CD4-positive, alpha-beta memory T cell (primary cell): ENCODE measurements around the gene ALG11. TPM values are rescaled to one million over a fixed set of nuclear protein-coding genes. Genes with fewer than 3 reads are reported as not detected.

Experiments used
- CTCF ChIA-PET: fragments of 350-600 bp; sonication (Branson Sonifier 250); formaldehyde crosslinking; loops from one replicate; lab custom pipeline; 2021; ENCODE audit warnings: inconsistent platforms; ENCODE audit not compliant: partially characterized antibody; lab: Charles Lee
- POLR2A ChIA-PET: fragments of 350-600 bp; sonication (Branson Sonifier 250); formaldehyde crosslinking; loops from one replicate; lab custom pipeline; 2021; ENCODE audit not compliant: partially characterized antibody; lab: Charles Lee
- DNase-seq, 5 donors: peaks; one replicate each; pipeline versions ENCODE4 v3.0.0 to v3.0.0-alpha.2; 2020 to 2022; ENCODE audit warnings: mixed read lengths in 1 of 5
- H3K27ac ChIP-seq: one replicate; pipeline ENCODE4 v1.7.0; 2013; ENCODE audit warnings: low read depth, low read length
- H3K27me3 ChIP-seq: 2 replicates; pipeline ENCODE4 v1.7.0; 2013; ENCODE audit warnings: mild to moderate bottlenecking, low read length, moderate library complexity; ENCODE audit not compliant: insufficient read depth
- H3K36me3 ChIP-seq: 2 replicates; pipeline ENCODE4 v1.7.0; 2013; ENCODE audit warnings: mild to moderate bottlenecking, low read length, moderate library complexity; ENCODE audit not compliant: insufficient read depth
- H3K4me1 ChIP-seq: 2 replicates; pipeline ENCODE4 v1.7.0; 2013; ENCODE audit warnings: mild to moderate bottlenecking, low read length, moderate library complexity; ENCODE audit not compliant: insufficient read depth
- H3K4me3 ChIP-seq, 2 donors: one replicate each; pipeline ENCODE4 v1.7.0; 2013; ENCODE audit warnings: low read length in 2 of 2, mild to moderate bottlenecking in 1 of 2
- H3K9me3 ChIP-seq, 2 donors: one replicate each; pipeline ENCODE4 v1.7.0; 2013; ENCODE audit warnings: low read length in 2 of 2, control low read depth in 1 of 2; ENCODE audit not compliant: control insufficient read depth in 1 of 2
- H3K27ac Mint-ChIP-seq, 7 donors: one replicate each; pipeline ENCODE4 v1.8.0; 2020 to 2021; ENCODE audit warnings: mixed read lengths in 7 of 7, mild to moderate bottlenecking in 6 of 7, inconsistent platforms in 3 of 7, moderate library complexity in 3 of 7
- H3K27me3 Mint-ChIP-seq, 2 donors: one replicate each; pipeline ENCODE4 v1.8.0; 2020 to 2021; ENCODE audit warnings: mixed read lengths in 2 of 2
- H3K36me3 Mint-ChIP-seq, 2 donors: one replicate each; pipeline ENCODE4 v1.8.0; 2020 to 2021; ENCODE audit warnings: mixed read lengths in 2 of 2, inconsistent platforms in 1 of 2, mild to moderate bottlenecking in 1 of 2
- H3K4me1 Mint-ChIP-seq, 4 donors: one replicate each; pipeline ENCODE4 v1.8.0; 2020 to 2021; ENCODE audit warnings: mixed read lengths in 4 of 4, mild to moderate bottlenecking in 1 of 4
- H3K4me3 Mint-ChIP-seq, 8 donors: one replicate each; pipeline ENCODE4 v1.8.0; 2020 to 2021; ENCODE audit warnings: mixed read lengths in 8 of 8, mild to moderate bottlenecking in 7 of 8, moderate library complexity in 6 of 8, inconsistent platforms in 3 of 8
- H3K9me3 Mint-ChIP-seq, 8 donors: one replicate each; pipeline ENCODE4 v1.8.0; 2020 to 2021; ENCODE audit warnings: mixed read lengths in 8 of 8, mild to moderate bottlenecking in 5 of 8, inconsistent platforms in 3 of 8, moderate library complexity in 1 of 8
- intact Hi-C: fragments of 100-400 bp; cut with micrococcal nuclease; formaldehyde crosslinking; loops from one replicate; pipeline ENCODE4 v1.15.1; 2023
- polyA plus RNA-seq, 2 donors: library from polyadenylated mRNA; unstranded; fragments of 300-500 nt; fragmentation: Illumina TruSeq; gene quantifications; one replicate each; pipeline ENCODE4 v1.2.3, GENCODE V29; 2021
- total RNA-seq, 2 experiments: library from RNA; stranded (reverse); gene quantifications; one replicate each; pipeline ENCODE4 v1.2.3, GENCODE V29; 2021

Gene ALG11, protein sequence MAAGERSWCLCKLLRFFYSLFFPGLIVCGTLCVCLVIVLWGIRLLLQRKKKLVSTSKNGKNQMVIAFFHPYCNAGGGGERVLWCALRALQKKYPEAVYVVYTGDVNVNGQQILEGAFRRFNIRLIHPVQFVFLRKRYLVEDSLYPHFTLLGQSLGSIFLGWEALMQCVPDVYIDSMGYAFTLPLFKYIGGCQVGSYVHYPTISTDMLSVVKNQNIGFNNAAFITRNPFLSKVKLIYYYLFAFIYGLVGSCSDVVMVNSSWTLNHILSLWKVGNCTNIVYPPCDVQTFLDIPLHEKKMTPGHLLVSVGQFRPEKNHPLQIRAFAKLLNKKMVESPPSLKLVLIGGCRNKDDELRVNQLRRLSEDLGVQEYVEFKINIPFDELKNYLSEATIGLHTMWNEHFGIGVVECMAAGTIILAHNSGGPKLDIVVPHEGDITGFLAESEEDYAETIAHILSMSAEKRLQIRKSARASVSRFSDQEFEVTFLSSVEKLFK
- total RNA-seq, result 10 to 100 TPM; 37.2 to 42.2 TPM
- 10 to 100 TPM; 23.3 to 25.8 TPM for polyA plus RNA-seq

DNA sequence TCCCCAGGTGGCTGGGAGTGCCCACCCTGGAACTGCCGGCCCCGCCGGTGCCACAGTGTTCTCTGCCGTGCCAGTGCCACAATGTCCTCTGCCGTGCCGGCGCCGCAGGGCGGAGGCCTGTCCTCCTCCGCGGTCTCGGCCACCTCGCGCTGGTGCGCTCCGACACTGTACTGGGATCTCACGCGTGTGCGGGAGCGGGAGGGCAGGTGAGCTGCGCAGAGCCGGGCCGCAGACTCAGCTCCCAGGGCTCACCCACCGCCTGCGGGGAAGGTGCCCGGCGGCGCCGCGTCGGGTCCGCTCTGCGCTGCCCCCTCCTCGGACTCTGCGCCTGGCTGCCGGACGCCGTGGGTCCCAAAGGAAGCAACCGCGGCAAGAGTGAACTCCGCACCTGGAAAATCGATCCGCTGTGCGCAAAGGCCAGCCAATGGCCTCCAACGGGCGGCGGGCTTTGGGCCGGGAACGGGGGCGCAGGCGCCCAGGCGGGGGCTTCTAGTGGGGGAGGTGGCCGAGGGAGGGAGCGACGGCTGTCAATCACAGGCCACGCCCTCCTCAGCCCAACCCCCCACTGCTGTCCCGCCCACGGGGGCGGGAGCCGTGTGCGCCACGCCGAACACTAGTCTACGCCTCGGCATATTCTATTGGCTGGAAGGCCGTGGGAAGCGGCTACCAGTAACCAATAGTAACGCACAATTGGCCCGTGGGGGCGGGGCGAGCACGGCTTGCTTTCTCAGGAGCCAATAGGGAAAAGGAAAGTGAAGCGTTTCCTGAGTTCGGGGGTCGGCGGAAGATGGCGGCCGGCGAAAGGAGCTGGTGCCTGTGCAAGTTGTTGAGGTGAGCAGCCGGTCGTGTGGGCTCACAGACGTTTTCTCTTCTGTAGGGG is at the start of gene ALG11:
Gene ALG11 (plus strand): TSS at position 767 of the 880 bp plus-strand sequence. CDS start 21 bp downstream, at position 788.
- POLR2A ChIA-PET, result interaction anchor here (1.0 to 2.7 kb wide), 9 partner anchors 9 to 640 kb away, joined by 3 to 18 read pairs (median 5); partner anchors contain the start of genes INTS6, NEK3 and SUGT1
- DNase-seq, result peak; percentile 99
- Histone ChIP-seq H3K4me1 (peaks cover 22% of the 10 kb centered on the region), H3K27ac (peak within 1 kb of the TSS; percentile 52), H3K9me3 (no peaks in the 10 kb centered on the region), H3K27me3 (peaks cover 8% of the 10 kb centered on the region), H3K36me3 (no peaks in the 10 kb centered on the region), H3K4me3 (peak within 1 kb of the TSS; percentile 71 to 92)
- intact Hi-C loops, result loop anchor here (1.0 to 5.0 kb wide), 11 partner anchors 70 to 640 kb away; partner anchors contain the start of genes CKAP2, INTS6, NEK3 and SUGT1
- H3K36me3 Mint-ChIP-seq, result peaks cover 11 to 20% of the 10 kb centered on the region in 2 donors
- no peaks in the 10 kb centered on the region for H3K9me3 Mint-ChIP-seq
- H3K27ac Mint-ChIP-seq, result peak within 1 kb of the TSS; percentile 87 to 98 (median 97)
- H3K4me1 Mint-ChIP-seq, result peaks cover 14 to 44% (median 23%) of the 10 kb centered on the region in 4 donors
- CTCF ChIA-PET, result interaction anchor here (1.4 to 4.0 kb wide), 4 partner anchors 11 to 173 kb away, joined by 3 to 42 read pairs (median 6); partner anchors contain the start of gene NEK5
- peak within 1 kb of the TSS; percentile 96 to 100 (median 100) for H3K4me3 Mint-ChIP-seq
- peaks cover 4 to 24% of the 10 kb centered on the region in 2 donors for H3K27me3 Mint-ChIP-seq

DNA sequence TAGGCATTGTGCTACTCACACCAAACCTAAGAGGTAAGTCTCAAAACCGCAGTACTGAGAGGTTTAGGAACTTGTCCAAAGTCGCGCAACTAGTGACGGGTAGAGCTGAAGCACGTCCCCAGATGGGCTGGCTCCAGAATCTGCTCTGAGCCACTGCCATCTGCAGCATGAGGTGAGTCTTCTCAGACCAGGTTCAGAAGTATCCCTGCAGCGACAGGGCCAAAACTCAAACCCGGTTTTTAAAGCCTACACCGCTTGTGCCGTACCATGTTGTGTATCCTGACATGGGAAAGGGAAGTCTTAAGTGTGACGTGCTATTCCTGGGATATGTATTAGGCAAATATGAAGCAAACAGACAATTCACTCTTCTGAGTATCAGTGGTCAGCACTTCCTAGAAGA is 46.0 kb upstream of the ALG11 start:
- Histone ChIP-seq H3K4me3 (no peak overlapping the region), H3K9me3 (no peaks in the 10 kb centered on the region), H3K27me3 (no peaks in the 10 kb centered on the region), H3K27ac (no peak overlapping the region), H3K36me3 (no peaks in the 10 kb centered on the region), H3K4me1 (peaks cover 40% of the 10 kb centered on the region)
- Mint-ChIP-seq H3K4me3 (peak overlapping the region in 3 of 8 donors; percentile 56 to 72 (median 57)), H3K27me3 (peaks cover 2 to 3% of the 10 kb centered on the region in 2 donors), H3K27ac (peak overlapping the region in 2 of 7 donors; percentile 54 to 68), H3K9me3 (peaks cover 0 to 1% (median 0%) of the 10 kb centered on the region in 8 donors), H3K36me3 (no peaks in the 10 kb centered on the region), H3K4me1 (peaks cover 23 to 54% (median 42%) of the 10 kb centered on the region in 4 donors)
- POLR2A ChIA-PET, result no interaction called here
- DNase-seq, result no peak
- intact Hi-C loops, result no loop called here
- CTCF ChIA-PET, result no interaction called here

DNA sequence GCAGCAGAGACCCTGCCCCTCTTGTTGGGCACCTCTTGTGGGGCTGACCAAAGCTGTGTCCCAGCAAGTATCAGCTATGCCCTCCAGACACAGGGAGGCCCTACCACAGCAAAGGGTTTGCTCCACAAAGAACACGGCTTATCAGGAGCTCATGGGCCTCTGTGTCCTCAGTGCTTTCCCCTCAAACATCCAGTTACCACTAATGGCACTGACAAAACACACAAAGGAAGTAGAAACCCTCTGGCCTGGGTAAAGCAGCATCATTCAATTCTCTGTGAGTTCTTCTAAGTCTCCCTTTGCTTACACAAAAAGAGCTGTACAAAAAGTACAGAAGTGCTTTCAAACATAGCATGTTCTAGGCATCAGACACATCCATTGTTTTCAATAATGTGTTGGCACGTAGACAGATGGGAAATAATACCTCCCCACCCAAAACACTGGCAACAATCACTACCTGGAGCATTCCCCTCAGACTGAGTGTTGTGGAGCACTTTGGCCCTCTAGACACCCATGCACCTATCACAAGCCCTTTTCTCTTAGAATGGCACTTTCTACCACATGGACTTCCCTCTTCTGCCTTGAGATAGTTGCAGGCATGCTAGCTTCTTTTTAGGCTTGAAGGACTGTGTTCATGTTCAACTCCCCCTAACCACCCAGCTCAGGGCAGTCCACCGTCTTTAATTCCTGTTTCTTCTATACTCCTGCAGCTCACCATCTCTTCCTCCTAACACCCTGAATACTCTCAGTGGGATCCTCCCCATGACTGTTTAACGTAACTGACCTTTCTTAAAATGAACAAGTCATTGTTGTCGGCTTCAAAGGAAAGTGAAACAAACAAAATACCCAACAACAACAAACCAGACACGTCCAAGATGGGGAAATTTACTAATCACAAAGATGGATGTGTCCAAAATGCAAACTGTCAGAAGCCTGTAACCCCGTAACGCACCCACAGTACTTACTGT is 44.4 kb upstream of the ALG11 start:
- Mint-ChIP-seq H3K9me3 (peaks cover 0 to 1% (median 0%) of the 10 kb centered on the region in 8 donors), H3K4me3 (peak overlapping the region in 6 of 8 donors; percentile 3 to 64 (median 28)), H3K36me3 (no peaks in the 10 kb centered on the region), H3K27me3 (peaks cover 2% of the 10 kb centered on the region in 2 donors), H3K27ac (peak overlapping the region in 5 of 7 donors; percentile 3 to 76 (median 58)), H3K4me1 (peaks cover 23 to 54% (median 43%) of the 10 kb centered on the region in 4 donors)
- Histone ChIP-seq H3K4me1 (peaks cover 40% of the 10 kb centered on the region), H3K4me3 (no peak overlapping the region), H3K9me3 (no peaks in the 10 kb centered on the region), H3K36me3 (no peaks in the 10 kb centered on the region), H3K27ac (no peak overlapping the region), H3K27me3 (no peaks in the 10 kb centered on the region)
- intact Hi-C loops, result no loop called here
- POLR2A ChIA-PET, result no interaction called here
- CTCF ChIA-PET, result interaction anchor here (1.0 kb wide), 1 partner anchor 12 kb away, joined by 3 read pairs; no protein-coding TSS in a partner anchor
- DNase-seq, result no peak

DNA sequence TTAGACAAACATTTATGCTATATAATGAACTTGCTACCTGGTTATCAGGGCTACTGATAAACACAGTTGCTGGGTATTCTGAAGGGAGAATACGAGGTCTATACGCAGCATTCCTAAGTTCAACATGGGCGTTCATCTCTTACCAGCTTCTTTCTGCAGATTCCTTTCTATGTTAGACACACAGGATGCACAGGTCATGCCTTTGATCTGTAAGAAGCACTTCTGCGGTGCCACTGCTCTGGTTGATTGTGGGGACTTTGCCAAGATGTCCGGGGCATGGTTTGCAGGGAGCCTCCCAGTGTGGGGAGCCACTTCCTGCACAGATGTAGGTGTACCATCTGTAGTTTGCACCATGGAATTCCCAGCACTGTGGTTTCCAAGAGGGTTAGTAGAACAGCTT is 41.8 kb upstream of the ALG11 start:
- POLR2A ChIA-PET, result no interaction called here
- intact Hi-C loops, result no loop called here
- H3K4me3 Mint-ChIP-seq, result peak overlapping the region in 7 of 8 donors; percentile 22 to 78 (median 69)
- H3K4me1 Mint-ChIP-seq, result peaks cover 23 to 52% (median 43%) of the 10 kb centered on the region in 4 donors
- CTCF ChIA-PET, result interaction anchor here (2.3 kb wide), 1 partner anchor 30 kb away, joined by 9 read pairs; no protein-coding TSS in a partner anchor
- no peaks in the 10 kb centered on the region for H3K36me3 Mint-ChIP-seq
- Histone ChIP-seq H3K4me1 (peaks cover 40% of the 10 kb centered on the region), H3K4me3 (peak overlapping the region in 1 of 2 donors; percentile 2), H3K9me3 (no peaks in the 10 kb centered on the region), H3K36me3 (no peaks in the 10 kb centered on the region), H3K27me3 (no peaks in the 10 kb centered on the region), H3K27ac (no peak overlapping the region)
- peaks cover 2% of the 10 kb centered on the region in 2 donors for H3K27me3 Mint-ChIP-seq
- peaks cover 0 to 1% (median 0%) of the 10 kb centered on the region in 8 donors for H3K9me3 Mint-ChIP-seq
- DNase-seq, result peak in 4 of 5 donors; percentile 14 to 25 (median 19)
- H3K27ac Mint-ChIP-seq, result peak overlapping the region in 4 of 7 donors; percentile 42 to 68 (median 60)

DNA sequence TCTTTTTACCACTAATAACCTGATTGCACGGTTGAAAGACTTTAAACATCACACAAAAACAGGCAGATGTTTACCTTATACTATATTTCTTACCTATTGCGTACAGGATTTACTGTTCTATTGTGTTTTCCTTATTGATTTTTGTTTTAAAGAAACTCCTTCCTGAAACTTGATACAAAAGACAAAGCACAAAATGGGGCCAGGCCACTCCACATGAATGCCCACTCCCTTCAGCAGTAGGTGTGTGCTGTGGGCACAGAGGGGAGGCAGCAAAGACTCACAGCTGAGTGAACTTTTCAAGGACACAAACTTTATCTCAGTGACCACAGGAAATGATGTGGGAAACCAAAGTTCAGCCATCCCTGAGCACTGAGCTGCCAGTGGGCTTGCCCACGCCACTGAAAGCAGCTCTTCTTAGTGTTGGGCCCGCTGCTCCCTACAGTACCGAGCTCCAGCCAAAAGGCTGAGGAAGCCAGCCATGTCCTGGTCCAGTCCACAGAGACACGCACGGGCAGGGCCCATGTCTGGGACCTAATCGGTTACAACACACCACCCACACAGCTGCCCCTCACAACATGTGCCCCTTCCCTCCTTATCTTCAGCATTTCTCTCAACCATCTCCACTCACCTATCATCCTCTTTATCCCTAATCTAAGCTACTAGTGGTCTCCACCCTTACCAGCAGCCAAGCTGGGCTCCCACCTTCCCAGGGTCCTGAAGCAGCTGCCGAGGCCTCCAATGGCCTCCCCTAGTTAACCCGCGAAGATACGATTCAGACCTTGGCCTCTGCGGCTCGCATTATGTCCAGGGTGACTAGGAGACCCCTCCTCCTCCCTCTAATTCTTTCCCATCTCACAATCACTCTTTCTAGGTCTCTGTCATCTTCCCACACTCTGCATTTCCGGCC is 40.4 kb upstream of the ALG11 start:
- Mint-ChIP-seq H3K27me3 (no peaks in the 10 kb centered on the region), H3K27ac (peak overlapping the region in 1 of 7 donors; percentile 72), H3K9me3 (no peaks in the 10 kb centered on the region), H3K4me3 (no peak overlapping the region), H3K4me1 (peaks cover 19 to 38% (median 32%) of the 10 kb centered on the region in 4 donors), H3K36me3 (no peaks in the 10 kb centered on the region)
- H3K27ac ChIP-seq, result no peak overlapping the region
- ChIA-PET POLR2A (no interaction called here), CTCF (interaction anchor here (2.3 kb wide), 1 partner anchor 29 kb away, joined by 9 read pairs; no protein-coding TSS in a partner anchor)
- no peaks in the 10 kb centered on the region for H3K9me3 ChIP-seq
- intact Hi-C loops, result no loop called here
- DNase-seq, result no peak
- H3K36me3 ChIP-seq, result no peaks in the 10 kb centered on the region
- H3K4me3 ChIP-seq, result no peak overlapping the region
- H3K27me3 ChIP-seq, result no peaks in the 10 kb centered on the region
- H3K4me1 ChIP-seq, result peaks cover 33% of the 10 kb centered on the region
